Cardiac ventricle fibroblast (primary cell): ENCODE data around the gene SEMA4C. TPM values are rescaled to one million over a fixed set of nuclear protein-coding genes. Genes with fewer than 3 reads are reported as not detected.

Experiments
- total RNA-seq: library from RNA; depleted of rRNA; stranded (reverse); fragments of >200 nt; gene quantifications from 2 replicates; pipeline ENCODE4 v1.2.3, GENCODE V29; 2015

Gene SEMA4C, protein sequence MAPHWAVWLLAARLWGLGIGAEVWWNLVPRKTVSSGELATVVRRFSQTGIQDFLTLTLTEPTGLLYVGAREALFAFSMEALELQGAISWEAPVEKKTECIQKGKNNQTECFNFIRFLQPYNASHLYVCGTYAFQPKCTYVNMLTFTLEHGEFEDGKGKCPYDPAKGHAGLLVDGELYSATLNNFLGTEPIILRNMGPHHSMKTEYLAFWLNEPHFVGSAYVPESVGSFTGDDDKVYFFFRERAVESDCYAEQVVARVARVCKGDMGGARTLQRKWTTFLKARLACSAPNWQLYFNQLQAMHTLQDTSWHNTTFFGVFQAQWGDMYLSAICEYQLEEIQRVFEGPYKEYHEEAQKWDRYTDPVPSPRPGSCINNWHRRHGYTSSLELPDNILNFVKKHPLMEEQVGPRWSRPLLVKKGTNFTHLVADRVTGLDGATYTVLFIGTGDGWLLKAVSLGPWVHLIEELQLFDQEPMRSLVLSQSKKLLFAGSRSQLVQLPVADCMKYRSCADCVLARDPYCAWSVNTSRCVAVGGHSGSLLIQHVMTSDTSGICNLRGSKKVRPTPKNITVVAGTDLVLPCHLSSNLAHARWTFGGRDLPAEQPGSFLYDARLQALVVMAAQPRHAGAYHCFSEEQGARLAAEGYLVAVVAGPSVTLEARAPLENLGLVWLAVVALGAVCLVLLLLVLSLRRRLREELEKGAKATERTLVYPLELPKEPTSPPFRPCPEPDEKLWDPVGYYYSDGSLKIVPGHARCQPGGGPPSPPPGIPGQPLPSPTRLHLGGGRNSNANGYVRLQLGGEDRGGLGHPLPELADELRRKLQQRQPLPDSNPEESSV
- total RNA-seq, result 20.3 and 26.8 TPM in 2 replicates

DNA sequence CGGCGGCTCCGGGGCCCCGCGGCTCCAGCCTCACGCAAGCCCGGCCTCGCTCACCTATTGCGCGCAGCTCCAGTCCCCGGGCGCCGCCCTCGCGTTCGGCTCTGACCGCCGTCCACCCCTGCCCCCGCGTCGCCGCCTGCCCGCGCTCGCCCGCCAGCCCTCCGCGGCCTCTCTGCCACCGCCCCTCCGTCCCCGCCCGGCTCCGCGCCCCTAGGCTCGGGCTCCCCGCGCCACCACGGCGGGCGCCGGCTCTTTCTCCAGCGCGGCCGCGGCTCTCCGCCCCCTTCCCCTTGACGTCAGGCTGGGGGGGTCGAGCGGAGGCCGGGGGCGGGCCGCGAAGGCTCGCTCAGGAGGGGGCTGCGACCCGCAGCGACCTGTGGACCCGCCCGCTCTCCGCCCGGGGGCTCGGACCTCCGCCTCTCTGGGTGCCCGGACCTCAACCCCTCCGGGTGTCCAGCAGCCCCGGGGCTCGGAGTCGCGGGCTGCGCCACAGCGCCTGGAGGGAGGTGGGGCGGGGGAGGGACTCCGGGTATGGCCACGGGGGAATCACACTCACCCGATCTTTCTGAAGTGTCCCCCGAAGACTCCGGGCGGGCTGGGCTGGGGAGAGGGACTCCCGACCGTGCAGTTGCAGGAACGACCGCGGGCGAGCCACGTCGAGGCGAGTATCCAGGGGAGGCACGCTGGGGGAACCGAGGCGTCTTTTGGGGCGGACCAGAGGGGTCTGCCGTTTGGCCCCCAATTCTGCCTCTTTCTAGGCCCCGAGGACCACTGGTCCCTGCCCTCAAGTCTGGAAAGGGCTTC lies at the start of gene SEMA4C:
Gene SEMA4C, minus strand, starts transcription at position 259 of the 804 bp plus-strand sequence. CDS start 2,194 bp downstream, outside the sequence.

DNA sequence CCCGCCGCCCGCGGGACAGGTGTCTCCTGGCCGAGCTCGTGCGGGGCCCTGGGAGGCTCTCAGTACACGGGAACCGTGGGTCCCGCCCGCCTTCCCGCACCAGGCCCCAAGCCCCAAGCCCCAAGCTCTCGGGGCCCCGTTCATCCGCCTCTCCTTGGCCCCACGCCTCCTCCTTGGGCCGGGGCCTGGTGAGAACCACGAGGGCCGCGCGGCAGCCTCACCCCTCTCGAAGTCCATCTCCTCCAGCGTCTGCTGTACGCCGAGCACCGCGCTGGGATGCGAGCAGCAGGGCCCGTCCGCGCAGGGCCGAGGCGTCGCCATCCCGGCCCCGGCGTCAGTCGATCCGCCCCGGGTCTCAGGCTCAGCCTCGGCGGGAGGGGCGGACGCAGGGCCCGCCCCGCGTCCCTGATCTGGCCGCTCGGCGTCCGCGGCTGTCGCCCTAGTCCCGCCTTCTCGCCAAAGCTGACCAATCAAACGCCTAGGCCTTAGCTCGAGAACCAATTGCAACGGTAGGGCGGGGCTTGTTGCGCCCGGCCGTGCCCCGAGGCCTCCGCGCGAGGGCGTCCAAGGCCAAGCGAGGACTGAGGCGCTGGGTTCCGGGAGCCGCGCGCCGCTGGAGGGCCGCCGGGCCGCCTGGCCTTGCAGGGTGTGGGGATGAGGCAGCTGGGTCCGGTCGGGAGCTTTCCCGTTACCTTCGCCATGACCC lies 12.1 kb downstream of the SEMA4C start, which contains the start of gene ANKRD39:
Gene ANKRD39, minus strand, starts transcription at position 350 of the 706 bp plus-strand sequence. Its CDS starts 29 bp downstream, at position 321.

DNA sequence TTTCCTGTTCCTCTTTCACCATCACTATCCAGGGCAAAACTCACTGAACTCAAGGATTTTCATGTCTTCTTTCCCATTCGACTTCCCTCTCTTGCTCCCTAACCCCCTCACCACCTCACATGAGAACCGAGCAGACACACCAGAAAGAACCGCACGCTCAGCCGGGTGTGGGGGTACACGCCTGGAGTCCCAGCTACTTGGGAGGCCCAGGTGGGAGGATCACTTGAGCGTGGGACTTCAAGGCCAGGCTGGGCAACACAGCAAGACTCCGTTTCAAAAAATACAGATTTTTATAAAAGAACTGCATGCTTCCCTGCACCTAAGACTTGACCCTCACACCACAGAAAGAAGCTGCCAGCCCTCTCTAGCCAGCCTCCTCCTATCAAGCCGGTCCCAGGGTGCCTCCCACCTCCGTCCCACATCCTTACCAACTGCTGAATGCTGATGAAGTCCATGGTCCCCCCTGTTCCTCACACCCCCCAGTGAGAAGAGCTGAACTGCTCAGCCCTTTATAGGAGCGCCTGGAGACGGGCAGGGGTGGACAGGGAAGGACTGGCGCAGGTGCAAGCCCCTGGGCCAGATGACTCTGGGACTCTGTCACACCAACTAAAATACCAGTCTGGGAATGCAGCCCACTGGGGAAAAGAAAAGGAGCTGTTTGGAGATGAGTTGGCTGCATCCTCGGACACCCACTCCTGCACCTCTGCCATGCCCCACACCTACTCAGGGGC lies 26.2 kb downstream of the SEMA4C start, which contains the start of gene ANKRD23:
Gene ANKRD23, minus strand, starts transcription at position 484 of the 731 bp plus-strand sequence. Its CDS starts 29 bp downstream, at position 455.

DNA sequence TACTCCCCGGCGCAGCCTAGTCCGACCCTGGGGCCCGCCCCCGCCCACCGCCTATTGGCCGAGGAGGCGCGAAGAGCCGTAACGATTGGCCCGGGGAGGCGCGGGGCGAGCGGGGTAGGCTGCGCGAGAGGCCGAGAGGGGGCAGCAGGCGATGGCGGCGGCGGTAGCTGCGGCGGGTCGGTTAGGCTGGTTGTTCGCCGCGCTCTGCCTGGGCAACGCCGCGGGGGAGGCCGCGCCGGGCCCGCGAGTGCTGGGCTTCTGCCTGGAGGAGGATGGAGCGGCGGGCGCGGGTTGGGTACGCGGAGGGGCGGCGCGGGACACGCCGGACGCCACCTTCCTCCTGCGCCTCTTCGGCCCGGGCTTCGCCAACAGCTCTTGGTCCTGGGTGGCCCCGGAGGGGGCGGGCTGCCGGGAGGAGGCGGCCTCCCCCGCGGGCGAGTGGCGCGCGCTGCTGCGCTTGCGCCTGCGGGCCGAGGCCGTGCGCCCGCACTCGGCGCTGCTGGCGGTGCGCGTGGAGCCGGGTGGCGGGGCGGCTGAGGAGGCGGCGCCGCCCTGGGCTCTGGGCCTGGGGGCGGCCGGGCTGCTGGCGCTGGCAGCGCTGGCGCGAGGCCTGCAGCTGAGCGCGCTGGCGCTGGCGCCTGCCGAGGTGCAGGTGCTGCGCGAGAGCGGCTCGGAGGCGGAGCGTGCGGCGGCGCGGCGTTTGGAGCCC lies 53.6 kb downstream of the SEMA4C start, which contains the start of gene CNNM3:
Gene CNNM3, plus strand, starts transcription at position 142 of the 709 bp plus-strand sequence. Its CDS starts 10 bp downstream, at position 152.

Other genes starting within 250 kb of the SEMA4C start
- 17.0 and 20.9 TPM in 2 replicates for gene KANSL3, start 231.8 kb downstream of the SEMA4C start, total RNA-seq
- gene FER1L5, start 227.3 kb downstream of the SEMA4C start, total RNA-seq, result 0.10 and 0.37 TPM in 2 replicates
- 8.3 and 11.7 TPM in 2 replicates for gene LMAN2L, start 130.0 kb downstream of the SEMA4C start, total RNA-seq
- 2.2 and 2.4 TPM in 2 replicates for gene CNNM4, start 109.2 kb downstream of the SEMA4C start, total RNA-seq
- gene CNNM3, start 53.8 kb downstream of the SEMA4C start, total RNA-seq, result 5.0 and 5.3 TPM in 2 replicates
- gene ANKRD23, start 26.1 kb downstream of the SEMA4C start, total RNA-seq, result 1.1 and 3.2 TPM in 2 replicates
- 7.4 and 10.8 TPM in 2 replicates for gene ANKRD39, start 12.1 kb downstream of the SEMA4C start, total RNA-seq
- gene FAM178B, start 116.5 kb upstream of the SEMA4C start, total RNA-seq, result not detected in 2 replicates
- gene FAHD2B, start 224.8 kb upstream of the SEMA4C start, total RNA-seq, result 4.4 and 5.9 TPM in 2 replicates
- 9.1 and 11.0 TPM in 2 replicates for gene ANKRD36, start 243.1 kb upstream of the SEMA4C start, total RNA-seq